ENCODE results near the gene FDXR.

DNA sequence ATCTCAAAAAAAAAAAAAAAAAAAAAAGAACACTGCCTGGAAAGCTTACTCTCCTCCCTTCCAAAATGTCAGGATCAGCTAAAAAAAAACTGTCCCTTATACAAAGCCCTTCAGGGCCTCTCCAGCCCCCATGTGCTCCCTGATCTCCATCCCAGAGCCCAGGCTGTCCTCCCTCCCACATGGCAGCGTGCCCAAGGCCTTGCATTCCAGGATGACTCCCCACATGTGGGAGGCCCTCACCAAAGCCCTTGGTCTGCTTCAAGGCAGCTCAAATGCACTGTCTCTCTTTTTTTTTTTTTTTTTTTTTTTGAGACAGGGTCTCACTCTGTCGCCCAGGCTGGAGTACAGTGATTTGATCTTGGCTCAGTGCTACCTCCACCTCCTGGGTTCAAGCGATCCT is 2.3 kb downstream of the FDXR start:
- TF ChIP-seq ETV6 (IDR thresholded peaks at IDR 0.05; ENCODE audit: borderline replicate concordance in 1 of 2, low read depth in 2 of 2, low read length in 1 of 2): no peak
- TF ChIP-seq ETV6 (CRISPR knock-in tag; IDR thresholded peaks at IDR 0.05; ENCODE audit: borderline replicate concordance): no peak
- no peak for TF ChIP-seq POLR2A (conservative IDR thresholded peaks at IDR 0.05)
- TF ChIP-seq FOSL1 (tag; conservative IDR thresholded peaks at IDR 0.05): no peak
- TF ChIP-seq ATF3 (IDR thresholded peaks at IDR 0.05): no peak
- TF ChIP-seq ATF3 (CRISPR knock-in tag; conservative IDR thresholded peaks at IDR 0.05): no peak
- no peak for TF ChIP-seq NFE2L1 (tag; IDR thresholded peaks at IDR 0.05; ENCODE audit: borderline replicate concordance, low read depth)
- TF ChIP-seq TBL1XR1 (IDR thresholded peaks at IDR 0.05; ENCODE audit: low read length in 2 of 2): no peak
- no peak for TF ChIP-seq MTF1 (CRISPR knock-in tag; IDR thresholded peaks at IDR 0.05; ENCODE audit: borderline replicate concordance)
- TF ChIP-seq ZBTB5 (IDR thresholded peaks at IDR 0.05): no peak
- TF ChIP-seq ZNF175 (CRISPR knock-in tag; IDR thresholded peaks at IDR 0.05; ENCODE audit: low read depth): no peak
- TF ChIP-seq ZFP36 (IDR thresholded peaks at IDR 0.05; ENCODE audit: low read depth, low read length, partially characterized antibody): no peak
